Heart right ventricle (tissue), 16 donors: ENCODE data around the gene DPH1. TPM values are rescaled to one million over a fixed set of nuclear protein-coding genes. Genes with fewer than 3 reads are reported as not detected.

Experiments
- ATAC-seq, 8 donors: fragments of 200-7000 bp; cut with Tn5 transposase; one replicate each; pipeline ENCODE4 v1.9.1; 2020; ENCODE audit warnings: mild to moderate bottlenecking in 8 of 8, moderate library complexity in 8 of 8, moderate number of reproducible peaks in 1 of 8
- DNase-seq, 2 donors: peaks; one replicate each; pipeline ENCODE4 v3.0.0-alpha.2; 2020
- H3K27ac ChIP-seq, 10 donors: fragments of 200-600 bp; sonication (generic) in 2 of 10; one replicate each; pipeline versions ENCODE4 v1.5.0 to v1.8.0; 2020 to 2022; ENCODE audit warnings: mild to moderate bottlenecking in 3 of 10
- H3K27me3 ChIP-seq, 7 donors: fragments of 200-600 bp; one replicate each; pipeline ENCODE4 v1.8.0; 2021 to 2022; ENCODE audit warnings: mild to moderate bottlenecking in 2 of 7
- H3K36me3 ChIP-seq, 9 donors: fragments of 200-600 bp; sonication (generic) in 1 of 9; one replicate each; pipeline versions ENCODE4 v1.5.0 to v1.8.0; 2020 to 2022; ENCODE audit warnings: mild to moderate bottlenecking in 2 of 9
- H3K4me1 ChIP-seq, 9 donors: fragments of 200-600 bp; sonication (generic) in 1 of 9; one replicate each; pipeline versions ENCODE4 v1.5.0 to v1.8.0; 2020 to 2022; ENCODE audit warnings: mild to moderate bottlenecking in 4 of 9
- H3K4me3 ChIP-seq, 10 donors: fragments of 200-600 bp; sonication (generic) in 2 of 10; one replicate each; pipeline versions ENCODE4 v1.5.0 to v1.8.0; 2020 to 2022; ENCODE audit warnings: mild to moderate bottlenecking in 7 of 10, moderate library complexity in 2 of 10
- H3K9me3 ChIP-seq, 11 donors: fragments of 200-600 bp in 10 of 11; sonication (generic) in 2 of 11; one replicate each; pipeline versions ENCODE4 v1.5.0 to v1.8.0; 2013 to 2022; ENCODE audit warnings: mild to moderate bottlenecking in 2 of 11, control low read depth in 1 of 11, moderate library complexity in 1 of 11
- CTCF ChIP-seq, 9 donors: fragments of 200-600 bp; sonication (generic) in 2 of 9; IDR thresholded peaks; one replicate each; pipeline versions ENCODE4 v1.5.0 to v1.8.0; 2021 to 2022; ENCODE audit warnings: antibody characterized with exemption in 9 of 9, mild to moderate bottlenecking in 5 of 9, moderate library complexity in 1 of 9
- WGBS, 2 donors: extraction: QIAGEN DNeasy Blood & Tissue Kit; methylation state at CpG; one replicate each; pipeline ENCODE4 v1.1.7; 2013; ENCODE audit warnings: inconsistent platforms in 1 of 2; 5-methylcytosine and 5-hydroxymethylcytosine counted together
- intact Hi-C, 10 donors: fragments of 100-400 bp; cut with DNase I; formaldehyde crosslinking; loops; one replicate each; pipeline versions ENCODE4 v1.11.1 to v1.14.2; 2022
- polyA plus RNA-seq, 2 donors: library from polyadenylated mRNA; stranded (reverse); fragments of 200-250 nt; gene quantifications; one replicate each; pipeline ENCODE4 v1.2.3, GENCODE V29; 2013
- total RNA-seq, 10 donors: library from RNA; stranded (reverse); fragmentation: NEBNext Ultra II Directional in 3 of 10; extraction: Animal tissue kit (Norgen Biotek cat#: 25700) in 3 of 10; gene quantifications; one replicate each; pipeline versions ENCODE4 v1.2.1 to v1.2.4, GENCODE V29; 2021 to 2023
- donor health status: Arrhythmogenic right ventricular cardiomyopathy.
- donor health status: ischemic (EF 13 %, LVEDD 7.1; RV severe dilation, severe dysfunction).
- donor health status: healthy with polysubstance abuse.
- donor health status: DM: no; HTN: yes; CAD: no.
- donor health status: DM: no; HTN: no; CAD: no.
- donor health status: ischemic (EF 25% LVEDD 6.9; RV normal size, moderate dysfunction).
- donor health status: ischemic (EF 25% LVEDD 5.7; RV mildly dilated, moderate dysfunction).
- donor health status: healthy.
- donor health status: DM: yes; HTN: yes; CAD: no.
- donor health status: Ischemic cardiomyopathy.
- donor health status: ischemic (EF 35%, LVEDD 5.7; RV mildly dilated, moderate dysfunction).
- donor health status: nonischemic (EF 11% LVEDD 7.7; RV severe dilation, severe dysfunction).
- donor health status: DM: yes; HTN: yes; CAD: no.
- donor health status: PGD.
- donor health status: ischemic (EF 29% LVEDD 5.4; RV normal size, mild dysfunction).
- donor health status: nonischemic (EF 23%, LVEDD 6.1; RV moderate dilation, normal function).

The DPH1 gene
- total and polyA plus RNA-seq, 12 donors = 19.0 to 40.0 (median 25.9) TPM

- no peak for TF ChIP-seq CTCF (IDR thresholded peaks at IDR 0.05)
- peaks cover 7 to 19% (median 12%) of the 10 kb centered on the region in 9 donors for H3K4me1 ChIP-seq
- intact Hi-C loops = loop anchor here in 1 of 10 donors (10.0 kb wide), 2 partner anchors 311 to 381 kb away; partner anchors contain the start of gene WDR81
- no peak overlapping the region for H3K27ac ChIP-seq
- no peaks in the 10 kb centered on the region for H3K9me3 ChIP-seq
- H3K36me3 ChIP-seq = peaks cover 0 to 69% (median 20%) of the 10 kb centered on the region in 9 donors
- no peaks in the 10 kb centered on the region for H3K27me3 ChIP-seq
- ATAC-seq (no peak), DNase-seq (no peak)
- 89 to 93% methylated on average over 29 of the region's 29 CpGs for WGBS, 2 donors
- no peak overlapping the region for H3K4me3 ChIP-seq
Measured at GRCh38 chr17:2035541-2036488, 5.9 kb downstream of the DPH1 start.

- intact Hi-C loops = loop anchor here in 1 of 10 donors (10.0 kb wide), 2 partner anchors 312 to 382 kb away; partner anchors contain the start of gene WDR81
Measured at GRCh38 chr17:2037155-2037554, 7.2 kb downstream of the DPH1 start.

GRCh38 chr17:2040219-2040827, 10.4 kb downstream of the DPH1 start:
- 81 to 94% methylated on average over 7 of the region's 7 CpGs for WGBS, 2 donors
- ATAC-seq (no peak), DNase-seq (no peak)
- Histone ChIP-seq H3K27me3 (no peaks in the 10 kb centered on the region), H3K36me3 (peaks cover 0 to 76% (median 34%) of the 10 kb centered on the region in 9 donors), H3K4me3 (no peak overlapping the region), H3K4me1 (peaks cover 8 to 41% (median 26%) of the 10 kb centered on the region in 9 donors), H3K9me3 (no peaks in the 10 kb centered on the region), H3K27ac (no peak overlapping the region)
- TF ChIP-seq CTCF (IDR thresholded peaks at IDR 0.05) = no peak
- intact Hi-C loops = loop anchor here in 4 of 10 donors (5.0 to 10.0 kb wide), 3 partner anchors 133 to 376 kb away; partner anchors contain the start of gene WDR81 (in 2 of the 4)

More at GRCh38 chr17:2037155-2037554, 7.2 kb downstream of the DPH1 start:
- Histone ChIP-seq H3K27me3 (no peaks in the 10 kb centered on the region), H3K4me1 (peaks cover 0 to 16% (median 8%) of the 10 kb centered on the region in 9 donors), H3K4me3 (no peak overlapping the region), H3K36me3 (peaks cover 0 to 70% (median 20%) of the 10 kb centered on the region in 9 donors), H3K27ac (no peak overlapping the region), H3K9me3 (no peaks in the 10 kb centered on the region)
- TF ChIP-seq CTCF (IDR thresholded peaks at IDR 0.05) = no peak
- DNase-seq (no peak), ATAC-seq (no peak)
- WGBS, 2 donors = 91 to 93% methylated on average over 10 of the region's 10 CpGs

GRCh38 chr17:2040942-2041560, 11.1 kb downstream of the DPH1 start:
- 43 to 50% methylated on average over 16 of the region's 16 CpGs for WGBS, 2 donors
- Histone ChIP-seq H3K27me3 (no peaks in the 10 kb centered on the region), H3K4me3 (peak overlapping the region; percentile 53 to 97 (median 80)), H3K4me1 (peaks cover 8 to 41% (median 26%) of the 10 kb centered on the region in 9 donors), H3K36me3 (peaks cover 0 to 69% (median 31%) of the 10 kb centered on the region in 9 donors), H3K27ac (peak overlapping the region in 9 of 10 donors; percentile 88 to 98 (median 93)), H3K9me3 (no peaks in the 10 kb centered on the region)
- no peak for DNase-seq
- intact Hi-C loops = loop anchor here in 4 of 10 donors (5.0 to 10.0 kb wide), 3 partner anchors 134 to 376 kb away; partner anchors contain the start of gene WDR81 (in 2 of the 4)
- ATAC-seq = peak in 3 of 8 donors; percentile 2 to 25 (median 6)
- no peak for TF ChIP-seq CTCF (IDR thresholded peaks at IDR 0.05)
